MM.1S (cell line): ENCODE data around the gene NBAS.

Experiments used
- DNase-seq: peaks from one replicate; pipeline ENCODE4 v3.0.0-alpha.2; 2015
- H2AFZ ChIP-seq: fragments of 300-600 bp; sonication (generic); 2 replicates; pipeline ENCODE4 v1.6.0; 2016; ENCODE audit warnings: antibody characterized with exemption, low read length
- H3F3A ChIP-seq: fragments of 300-600 bp; sonication (generic); 2 replicates; pipeline ENCODE4 v1.6.1; 2016; ENCODE audit warnings: mild to moderate bottlenecking, antibody characterized with exemption, low read length, moderate library complexity, mixed read lengths; ENCODE audit not compliant: insufficient read depth
- H3K27ac ChIP-seq: fragments of 300-600 bp; sonication (generic); 2 replicates; pipeline ENCODE4 v1.5.1; 2016; ENCODE audit warnings: mild to moderate bottlenecking, low read length
- H3K27me3 ChIP-seq: fragments of 300-600 bp; sonication (generic); replicated peaks from 2 replicates; pipeline ENCODE4 v1.6.0; 2016; ENCODE audit warnings: low read length; ENCODE audit not compliant: insufficient read depth
- H3K36me3 ChIP-seq: fragments of 300-600 bp; sonication (generic); replicated peaks from 2 replicates; pipeline ENCODE4 v1.6.1; 2016; ENCODE audit warnings: mild to moderate bottlenecking, low read length, mixed read lengths; ENCODE audit not compliant: insufficient read depth
- H3K4me1 ChIP-seq: fragments of 300-600 bp; sonication (generic); 2 replicates; pipeline ENCODE4 v1.6.1; 2016; ENCODE audit warnings: low read length, mixed read lengths
- H3K4me2 ChIP-seq: fragments of 300-600 bp; sonication (generic); 2 replicates; pipeline ENCODE4 v1.6.0; 2016; ENCODE audit warnings: low read depth, low read length
- H3K4me3 ChIP-seq: fragments of 300-600 bp; sonication (generic); 2 replicates; pipeline ENCODE4 v1.5.1; 2016; ENCODE audit warnings: low read length, mixed read lengths
- H3K79me2 ChIP-seq: fragments of 300-600 bp; sonication (generic); 2 replicates; pipeline ENCODE4 v1.6.1; 2016; ENCODE audit warnings: mixed run types, low read length, mixed read lengths
- H3K9ac ChIP-seq: fragments of 300-600 bp; sonication (generic); 2 replicates; pipeline ENCODE4 v1.6.1; 2016; ENCODE audit warnings: low read length, mixed read lengths
- H3K9me2 ChIP-seq: fragments of 300-600 bp; sonication (generic); replicated peaks from 2 replicates; pipeline ENCODE4 v1.6.1; 2016; ENCODE audit warnings: mild to moderate bottlenecking, low read length, mixed read lengths; ENCODE audit not compliant: insufficient read depth
- H3K9me3 ChIP-seq: fragments of 300-600 bp; sonication (generic); replicated peaks from 2 replicates; pipeline ENCODE4 v1.6.1; 2016; ENCODE audit warnings: mild to moderate bottlenecking, low read length, mixed read lengths; ENCODE audit not compliant: insufficient read depth
- H4K20me1 ChIP-seq: fragments of 300-600 bp; sonication (generic); 2 replicates; pipeline ENCODE4 v1.6.1; 2016; ENCODE audit warnings: mild to moderate bottlenecking, low read length, moderate library complexity, mixed read lengths; ENCODE audit not compliant: insufficient read depth
- CTCF ChIP-seq: fragments of 300-600 bp; sonication (generic); IDR thresholded peaks from 2 replicates; pipeline ENCODE4 v1.5.1; 2016; ENCODE audit warnings: antibody characterized with exemption, low read length, mixed read lengths
- EZH2 ChIP-seq: fragments of 300-600 bp; sonication (generic); optimal IDR thresholded peaks from 2 replicates; pipeline ENCODE3; 2017; ENCODE audit warnings: low read depth, mild to moderate bottlenecking, antibody characterized with exemption, low read length, mixed read lengths
- EZH2phosphoT487 ChIP-seq: fragments of 300-600 bp; sonication (generic); IDR thresholded peaks from 2 replicates; pipeline ENCODE4 v1.6.1; 2018; ENCODE audit warnings: antibody characterized with exemption, low read length

Gene NBAS

DNA sequence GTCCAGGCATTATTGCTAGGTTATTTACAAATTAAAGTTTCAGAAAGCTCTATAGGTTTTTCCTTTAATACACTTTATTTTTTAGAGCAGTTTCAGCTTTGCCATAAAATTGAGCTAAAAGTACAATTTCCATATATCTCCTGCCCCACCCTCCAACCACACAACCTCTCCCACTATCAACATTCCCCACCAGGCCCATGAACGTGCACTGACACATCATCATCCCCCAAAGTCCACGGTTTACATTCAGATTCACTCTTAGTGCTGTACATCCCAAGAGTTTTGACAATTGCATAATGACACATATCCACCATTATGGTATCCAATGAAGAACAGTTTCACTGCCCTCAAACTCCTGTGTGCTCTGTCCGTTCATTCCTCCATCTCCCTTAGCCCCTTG is 139.4 kb downstream of the NBAS start:
- no peak overlapping the region for H3K27ac ChIP-seq
- H3K4me1 ChIP-seq, result no peaks in the 10 kb centered on the region
- no peak for DNase-seq
- H3K9me2 ChIP-seq, result no peaks in the 10 kb centered on the region
- no peaks in the 10 kb centered on the region for H3K36me3 ChIP-seq
- H4K20me1 ChIP-seq, result no peaks in the 10 kb centered on the region
- H3K79me2 ChIP-seq, result no peaks in the 10 kb centered on the region
- no peak overlapping the region for H2AFZ ChIP-seq
- no peaks in the 10 kb centered on the region for H3F3A ChIP-seq
- TF ChIP-seq CTCF, result no peak
- no peak for TF ChIP-seq EZH2phosphoT487
- H3K9ac ChIP-seq, result no peak overlapping the region
- H3K4me2 ChIP-seq, result no peak overlapping the region
- H3K4me3 ChIP-seq, result no peak overlapping the region
- H3K9me3 ChIP-seq, result no peaks in the 10 kb centered on the region
- no peaks in the 10 kb centered on the region for H3K27me3 ChIP-seq

DNA sequence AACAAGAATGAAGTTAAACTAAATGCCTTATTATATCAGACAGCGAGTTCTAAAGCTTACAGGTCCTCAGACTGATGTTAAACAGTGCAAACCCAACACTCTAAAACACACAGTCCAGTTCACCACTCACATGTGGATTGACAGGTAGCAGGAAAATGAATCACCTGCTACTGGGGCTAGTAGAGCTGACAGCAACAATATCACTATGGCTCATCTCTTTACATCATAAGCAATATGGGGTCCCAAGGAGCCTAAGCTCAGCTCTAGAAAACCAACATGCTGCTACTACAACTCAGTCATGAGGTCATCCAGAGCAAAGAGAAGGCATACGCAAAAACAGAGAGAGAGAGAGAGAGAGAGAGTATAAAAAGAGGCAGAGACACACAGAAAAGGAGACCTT is 145.4 kb downstream of the NBAS start:
- no peaks in the 10 kb centered on the region for H3K36me3 ChIP-seq
- H3K4me1 ChIP-seq, result no peaks in the 10 kb centered on the region
- no peak overlapping the region for H3K9ac ChIP-seq
- no peak for TF ChIP-seq EZH2
- TF ChIP-seq EZH2phosphoT487, result no peak
- TF ChIP-seq CTCF, result no peak
- no peak overlapping the region for H2AFZ ChIP-seq
- no peak overlapping the region for H3K27ac ChIP-seq
- H3K9me3 ChIP-seq, result no peaks in the 10 kb centered on the region
- no peak for DNase-seq
- no peaks in the 10 kb centered on the region for H3F3A ChIP-seq
- H3K4me2 ChIP-seq, result no peak overlapping the region
- no peak overlapping the region for H3K4me3 ChIP-seq
- H3K27me3 ChIP-seq, result no peaks in the 10 kb centered on the region
- no peaks in the 10 kb centered on the region for H3K9me2 ChIP-seq
- no peaks in the 10 kb centered on the region for H4K20me1 ChIP-seq
- H3K79me2 ChIP-seq, result no peaks in the 10 kb centered on the region

DNA sequence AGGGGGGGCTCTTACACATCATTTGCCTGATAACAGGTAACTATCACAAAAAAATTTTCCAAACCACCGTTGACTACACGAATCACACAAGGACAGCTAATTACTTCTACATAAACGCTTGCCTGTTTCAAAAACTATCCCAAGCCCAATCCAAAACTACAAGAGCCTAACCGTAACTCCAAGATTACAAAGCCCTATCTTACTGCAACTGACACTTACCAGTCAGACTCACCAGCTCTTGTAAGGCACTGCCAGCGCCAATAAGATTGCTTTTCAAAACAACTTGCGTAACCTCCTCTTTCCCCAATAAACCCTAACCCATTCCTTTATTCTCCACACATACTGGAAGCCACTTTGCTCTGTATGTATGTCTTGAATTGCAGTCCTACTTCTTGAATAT is 148.4 kb downstream of the NBAS start:
- H3K27me3 ChIP-seq, result no peaks in the 10 kb centered on the region
- H3K4me1 ChIP-seq, result no peaks in the 10 kb centered on the region
- H3K9me2 ChIP-seq, result no peaks in the 10 kb centered on the region
- no peak overlapping the region for H3K4me3 ChIP-seq
- TF ChIP-seq EZH2, result no peak
- no peak for TF ChIP-seq CTCF
- TF ChIP-seq EZH2phosphoT487, result no peak
- H3F3A ChIP-seq, result no peaks in the 10 kb centered on the region
- no peak overlapping the region for H3K9ac ChIP-seq
- no peak overlapping the region for H3K27ac ChIP-seq
- no peak overlapping the region for H3K4me2 ChIP-seq
- H4K20me1 ChIP-seq, result no peaks in the 10 kb centered on the region
- DNase-seq, result no peak
- H2AFZ ChIP-seq, result no peak overlapping the region
- no peaks in the 10 kb centered on the region for H3K9me3 ChIP-seq
- H3K79me2 ChIP-seq, result no peaks in the 10 kb centered on the region
- H3K36me3 ChIP-seq, result no peaks in the 10 kb centered on the region
